Activated CD4-positive, CD25-positive, alpha-beta regulatory T cell treated with anti-CD3 and anti-CD28 coated beads, Interleukin-2, amount 50 U/mL, for 16 hours (primary cell): ENCODE data around the gene C5orf22.
"Not testable (repeated sequence)": the region's sequence is repeated elsewhere in the genome, so short reads cannot be mapped to it uniquely, and the experiment has no call there.

Experiments used
- DNase-seq: peaks from one replicate; pipeline ENCODE4 v3.0.0-alpha.2; 2020; ENCODE audit warnings: low read depth, low spot score

The C5orf22 gene

DNA sequence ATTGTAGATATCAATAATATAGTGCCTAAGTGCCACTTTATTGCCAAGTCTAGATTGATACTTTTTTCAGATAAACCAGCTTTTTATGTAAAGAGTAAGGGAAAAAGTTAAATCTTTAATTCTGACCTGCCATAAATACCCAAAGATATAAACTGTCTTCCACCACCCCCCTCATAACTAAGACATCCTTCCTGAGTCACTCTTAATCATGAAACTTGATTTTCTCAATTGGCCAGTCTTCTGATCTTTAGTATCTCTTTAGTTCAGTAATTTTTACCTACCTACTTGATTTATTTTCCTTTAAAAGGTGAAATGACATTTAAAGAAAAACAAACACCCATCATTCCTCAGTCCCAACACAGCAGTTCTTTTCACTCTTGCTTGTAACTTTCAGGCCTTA, 21.8 kb downstream of the C5orf22 start:
- DNase-seq = no peak

DNA sequence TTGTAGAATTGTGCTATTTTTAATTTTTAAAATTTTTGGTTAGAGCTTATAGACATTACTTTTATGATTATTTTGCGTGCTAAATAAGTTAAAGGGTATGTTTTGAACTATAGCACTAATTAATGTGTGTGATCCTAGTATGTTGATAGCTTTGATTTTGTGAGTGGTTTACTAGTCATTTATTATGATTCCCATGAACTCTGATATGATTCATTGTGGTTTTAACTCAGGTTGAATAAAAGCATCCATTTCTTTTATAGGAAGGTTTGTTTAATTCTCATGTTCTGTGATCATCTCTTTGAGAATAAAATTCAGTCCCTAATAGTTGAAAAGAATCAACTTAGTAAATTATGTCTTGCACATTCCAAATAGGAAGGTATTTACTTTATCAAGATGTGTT, 22.5 kb downstream of the C5orf22 start:
- no peak for DNase-seq

DNA sequence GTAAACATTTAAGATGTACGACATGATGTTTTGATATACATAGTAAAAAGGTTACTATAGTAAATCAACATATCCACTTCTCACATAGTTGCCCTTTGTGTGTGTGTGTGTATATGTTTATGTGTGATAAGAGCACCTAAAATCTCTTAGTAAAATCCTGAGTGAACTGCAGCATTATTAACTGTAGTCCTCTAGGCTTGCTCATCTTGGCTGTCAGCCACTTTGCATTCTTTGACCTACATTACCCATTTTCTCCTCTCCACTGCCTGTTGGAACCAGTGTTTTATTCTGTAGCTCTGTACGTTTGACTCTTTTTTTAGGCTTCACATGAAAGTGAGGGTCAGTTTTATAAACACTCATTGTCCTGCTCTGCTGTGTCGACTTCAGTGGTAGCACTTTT, 24.4 kb downstream of the C5orf22 start:
- DNase-seq = no peak

DNA sequence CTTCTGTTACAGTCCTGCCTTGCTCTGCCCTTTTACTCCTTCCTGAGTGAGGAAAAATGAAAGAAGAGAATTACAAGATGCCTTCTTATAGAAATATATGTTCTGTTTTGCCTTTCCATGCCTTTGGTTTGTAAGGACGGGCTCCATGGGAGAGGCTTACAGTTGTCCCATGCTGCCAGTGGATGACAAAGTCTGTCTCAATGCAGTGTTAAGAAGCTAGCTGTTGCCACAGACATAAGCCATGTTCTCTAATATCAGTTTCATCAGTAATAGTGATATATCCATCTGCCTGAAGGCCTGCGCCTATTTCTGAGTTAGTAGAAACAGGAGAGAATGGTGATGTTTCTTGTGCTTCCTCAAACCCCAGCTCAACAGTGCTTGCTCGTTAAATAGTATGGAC, 27.8 kb downstream of the C5orf22 start:
- no peak for DNase-seq

DNA sequence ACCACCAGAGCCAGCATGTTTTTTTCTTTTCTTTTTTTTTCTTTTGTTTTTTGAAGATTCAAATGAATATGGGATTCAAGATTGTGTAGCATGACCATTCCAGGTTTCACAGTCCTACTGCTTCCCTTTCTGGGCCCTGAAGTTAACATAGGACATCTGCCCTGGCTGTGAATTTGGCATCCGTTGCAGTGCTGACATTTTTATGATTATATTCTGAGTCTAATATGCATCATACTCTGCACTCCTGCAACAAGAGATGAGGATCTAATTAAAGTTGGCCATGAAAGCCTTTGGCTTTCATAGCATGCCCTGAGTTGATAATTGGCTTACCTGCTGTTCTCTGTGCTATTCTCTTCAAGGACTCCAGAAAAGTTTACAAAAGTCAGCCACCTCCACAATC, 29.8 kb downstream of the C5orf22 start:
- no peak for DNase-seq

DNA sequence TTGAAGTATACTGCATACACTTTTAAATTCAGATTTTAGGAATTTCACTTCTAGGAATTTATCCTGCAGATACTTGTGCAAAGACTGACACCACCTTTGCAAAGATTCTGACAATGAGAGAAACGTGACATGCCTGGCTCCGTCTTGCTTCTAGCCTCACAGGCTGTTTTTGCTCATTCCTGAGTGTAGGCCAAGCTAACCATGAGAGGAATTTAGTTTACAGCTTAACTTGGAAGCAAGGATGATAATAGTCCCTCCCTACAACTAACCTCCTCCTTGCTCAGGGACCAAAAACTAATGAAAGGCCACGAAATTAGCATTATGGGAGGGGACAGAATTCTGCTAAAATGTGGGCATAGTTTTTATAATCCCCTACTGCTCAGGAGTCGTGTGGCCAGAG, 31.1 kb downstream of the C5orf22 start:
- no peak for DNase-seq

DNA sequence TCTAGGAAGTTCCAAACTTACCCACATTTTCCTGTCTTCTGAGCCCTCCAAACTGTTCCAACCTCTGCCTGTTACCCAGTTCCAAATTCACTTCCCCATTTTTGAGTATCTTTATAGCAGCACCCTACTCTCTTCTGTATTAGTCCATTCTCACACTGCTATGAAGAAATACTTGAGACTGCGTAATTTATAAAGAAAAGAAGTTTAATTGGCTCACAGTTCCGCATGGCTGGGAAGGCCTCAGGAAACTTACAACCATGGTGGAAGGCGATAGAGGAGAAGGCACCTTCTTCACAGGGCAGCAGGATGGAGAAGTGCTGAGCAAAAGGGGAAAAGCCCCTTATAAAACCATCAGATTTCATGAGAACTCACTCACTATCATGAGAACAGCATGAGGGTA, 34.3 kb downstream of the C5orf22 start:
- not testable (repeated sequence) for DNase-seq

DNA sequence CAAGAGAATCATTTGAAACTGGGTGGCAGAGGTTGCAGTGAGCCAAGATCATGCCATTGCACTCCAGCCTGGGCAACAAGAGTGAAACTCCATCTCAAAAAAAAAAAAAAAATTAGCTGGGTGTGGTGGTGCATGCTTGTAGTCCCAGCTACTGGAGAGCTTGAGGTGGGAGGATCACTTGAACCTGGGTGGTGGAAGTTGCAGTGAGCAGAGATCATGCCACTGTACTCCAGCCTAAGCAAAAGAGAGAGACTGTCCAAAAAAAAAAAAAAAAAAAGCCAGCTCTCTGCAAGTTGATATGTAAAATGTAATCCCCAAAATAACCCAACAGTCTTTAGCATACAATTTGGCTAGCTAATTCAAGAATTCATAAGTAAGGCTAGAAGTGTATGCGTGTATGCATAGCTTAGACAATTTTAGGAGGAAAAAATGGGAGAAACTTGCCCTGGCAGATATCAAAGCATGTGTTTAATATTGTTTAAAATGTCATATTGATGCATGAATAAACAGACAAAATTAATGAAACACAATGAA, 36.3 kb downstream of the C5orf22 start:
- DNase-seq = no peak

DNA sequence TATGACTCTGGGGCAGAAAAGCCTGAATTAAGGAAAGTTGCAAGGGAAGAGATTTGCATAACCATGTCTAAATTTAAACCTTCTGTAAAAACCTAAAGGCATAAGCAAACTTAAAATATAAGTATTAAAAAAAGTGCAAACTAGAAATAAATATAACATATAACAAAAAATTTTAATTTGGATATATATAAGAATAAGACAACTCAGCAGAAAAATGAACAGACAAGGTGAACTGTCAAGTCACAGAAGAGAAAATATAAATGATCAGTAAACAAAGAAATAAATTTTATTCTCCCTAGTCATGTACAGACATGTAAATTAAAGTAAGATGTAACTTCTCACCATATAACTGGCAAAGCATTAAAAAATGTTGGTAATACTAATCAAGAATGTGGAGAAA, 37.0 kb downstream of the C5orf22 start:
- no peak for DNase-seq

DNA sequence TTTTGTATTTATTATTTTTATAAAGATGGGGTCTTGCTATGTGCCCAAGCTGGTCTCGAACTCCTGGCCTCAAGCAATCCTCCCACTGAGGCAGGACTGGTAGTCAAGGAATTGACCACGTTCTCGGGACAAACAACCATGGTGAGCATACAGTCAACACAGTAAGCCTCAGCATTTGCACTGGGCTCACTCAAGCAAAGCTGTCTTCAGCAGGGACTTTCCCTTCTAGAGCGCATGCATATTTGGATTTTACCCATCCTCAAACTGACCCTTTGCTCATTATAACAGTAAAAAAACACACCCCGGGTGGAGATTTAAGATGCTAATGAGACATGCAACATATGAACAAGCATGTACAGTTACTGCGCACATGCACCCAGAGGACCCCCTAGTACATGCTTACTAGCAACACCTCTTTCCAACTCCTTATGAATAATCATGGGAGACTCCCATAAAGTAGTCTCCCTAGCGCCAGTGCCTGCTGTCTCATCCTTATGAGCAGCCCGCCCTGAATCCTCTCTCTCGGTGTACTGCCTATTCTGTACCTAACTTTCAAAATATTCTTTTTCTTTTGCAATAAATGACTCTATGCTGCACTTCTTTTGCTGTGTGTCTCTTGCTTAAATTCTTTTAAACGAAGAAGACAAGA, 41.5 kb downstream of the C5orf22 start:
- DNase-seq = no peak

DNA sequence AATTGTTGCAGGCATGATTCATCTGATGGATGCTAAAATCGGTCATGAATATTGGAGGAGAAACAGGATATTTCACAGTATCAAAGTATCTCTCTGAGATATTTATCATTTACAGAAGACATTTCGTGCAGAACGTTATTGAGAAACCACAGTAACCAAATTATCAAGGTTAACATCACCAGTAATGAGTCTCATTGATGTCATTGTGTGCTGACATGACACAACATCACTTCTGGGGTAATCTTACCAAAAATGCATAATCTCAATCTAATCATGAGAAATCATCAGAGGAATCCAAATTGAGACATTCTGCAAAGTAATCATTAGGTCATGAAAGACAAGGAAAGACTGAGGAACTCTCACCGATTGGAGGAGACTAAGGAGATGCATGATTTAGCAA, 42.7 kb downstream of the C5orf22 start:
- no peak for DNase-seq

DNA sequence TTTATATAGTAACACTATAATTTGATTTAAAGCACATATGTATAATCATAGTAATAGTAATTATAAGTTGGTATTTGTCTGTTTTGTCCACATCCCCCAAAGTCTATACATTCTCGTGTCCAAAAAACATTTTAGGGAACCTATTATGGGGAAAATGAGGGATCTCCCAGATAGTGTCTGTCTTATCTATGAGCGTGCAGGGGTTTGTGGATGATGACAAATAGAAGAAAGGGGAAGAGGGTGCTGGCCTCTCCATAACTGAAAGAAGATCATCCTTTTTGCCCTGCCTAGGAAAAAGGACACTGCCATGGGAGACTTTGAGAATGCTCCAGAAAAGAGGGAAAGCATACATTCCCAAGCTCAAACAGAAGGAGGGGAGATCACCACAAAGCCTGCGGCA, 45.3 kb downstream of the C5orf22 start:
- no peak for DNase-seq

DNA sequence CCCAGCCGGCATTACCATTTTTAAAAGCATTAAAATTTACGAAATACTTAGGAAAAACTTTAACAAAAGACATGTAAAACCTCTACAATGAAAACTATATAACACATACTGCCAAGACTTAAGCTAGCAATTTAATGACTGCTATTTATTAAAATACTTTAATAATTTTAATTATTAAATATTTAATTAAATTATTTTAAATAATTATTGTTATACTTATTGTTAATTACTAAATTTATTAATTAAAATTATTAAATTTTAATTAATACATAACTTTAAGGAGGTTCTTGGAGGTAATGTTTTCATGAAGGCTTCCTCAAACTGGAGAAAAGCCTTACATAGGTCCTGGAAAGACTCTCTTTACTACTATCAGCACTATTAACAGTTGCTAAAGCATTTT, 47.5 kb downstream of the C5orf22 start:
- no peak for DNase-seq

DNA sequence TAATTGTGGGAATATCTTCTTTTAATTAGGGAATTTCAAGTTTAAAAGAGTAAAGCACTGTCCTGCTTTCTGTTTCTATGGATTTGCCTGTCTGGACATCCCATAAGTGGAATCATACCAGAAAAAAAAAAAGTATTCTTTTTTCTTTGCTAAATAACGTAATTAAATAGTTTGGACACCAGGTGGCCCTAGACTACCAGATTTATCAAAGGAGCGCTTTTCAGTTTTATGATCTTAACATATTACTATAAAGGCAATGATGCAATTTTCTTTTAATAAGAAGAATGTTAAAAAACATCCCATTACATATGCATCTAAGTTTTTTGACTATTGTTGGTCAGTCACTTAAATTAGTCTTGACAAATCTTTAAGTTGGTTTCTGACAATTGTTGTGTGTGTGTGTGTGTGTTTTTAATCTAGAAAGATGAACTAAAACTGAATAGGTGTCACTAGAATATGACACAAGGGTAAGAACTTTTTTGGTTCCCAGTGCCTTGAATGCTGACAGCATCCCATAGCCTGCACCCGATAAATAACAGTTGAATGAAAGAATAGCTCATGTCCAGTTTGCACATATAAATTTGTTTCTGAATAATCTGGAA, 49.5 kb downstream of the C5orf22 start:
- DNase-seq = no peak

DNA sequence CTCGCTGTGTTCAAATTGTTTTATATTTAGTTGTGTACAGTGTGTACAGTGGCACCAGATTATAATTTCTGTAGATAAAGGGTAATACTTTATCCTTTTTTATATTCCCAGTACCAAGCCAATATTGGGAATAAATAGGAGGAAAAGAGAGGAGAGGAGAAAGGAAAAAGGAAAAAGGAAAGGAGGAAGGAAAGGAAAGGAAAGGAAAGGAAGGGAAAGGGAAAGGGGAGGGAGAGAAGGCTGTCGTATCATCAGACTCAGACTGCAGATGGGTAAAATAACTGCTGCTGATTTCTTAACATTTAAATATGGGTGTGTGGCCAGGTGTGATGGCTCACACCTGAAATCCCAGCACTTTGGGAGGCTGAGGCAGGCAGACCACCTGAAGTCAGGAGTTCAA, 51.0 kb downstream of the C5orf22 start:
- no peak for DNase-seq

DNA sequence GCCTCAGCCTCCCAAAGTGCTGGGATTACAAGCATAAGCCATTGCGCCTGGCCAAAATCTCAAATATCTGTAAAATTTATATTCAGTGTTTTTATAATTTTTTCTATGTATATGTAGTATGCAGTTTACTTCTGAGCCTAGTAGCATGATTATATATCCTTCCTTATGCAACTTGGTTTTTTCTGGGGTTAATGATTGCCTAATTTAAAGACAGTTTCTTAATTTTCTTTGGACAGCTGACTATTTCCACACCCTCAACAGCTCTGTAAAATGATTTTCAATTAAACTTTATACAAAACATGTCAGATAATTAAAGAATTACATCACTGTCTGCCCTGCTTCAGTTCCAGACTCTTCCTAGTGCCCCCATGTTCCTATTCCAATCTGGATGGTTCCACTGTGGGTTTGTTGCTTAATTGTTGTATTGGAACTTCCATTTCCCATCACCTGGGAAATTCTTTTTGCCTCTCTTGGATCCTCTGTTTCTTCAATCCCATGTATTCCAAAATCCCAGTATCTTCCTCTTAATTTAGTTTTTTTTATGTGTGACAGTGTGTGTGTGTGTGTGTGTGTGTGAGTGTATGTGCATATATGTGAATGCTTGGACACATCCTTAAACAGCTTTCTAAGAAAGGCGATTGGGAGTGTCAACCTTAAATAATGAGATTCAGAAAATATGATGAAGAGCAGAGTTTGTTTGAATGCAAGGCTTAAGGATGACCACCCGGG, 53.2 kb downstream of the C5orf22 start:
- DNase-seq = no peak

DNA sequence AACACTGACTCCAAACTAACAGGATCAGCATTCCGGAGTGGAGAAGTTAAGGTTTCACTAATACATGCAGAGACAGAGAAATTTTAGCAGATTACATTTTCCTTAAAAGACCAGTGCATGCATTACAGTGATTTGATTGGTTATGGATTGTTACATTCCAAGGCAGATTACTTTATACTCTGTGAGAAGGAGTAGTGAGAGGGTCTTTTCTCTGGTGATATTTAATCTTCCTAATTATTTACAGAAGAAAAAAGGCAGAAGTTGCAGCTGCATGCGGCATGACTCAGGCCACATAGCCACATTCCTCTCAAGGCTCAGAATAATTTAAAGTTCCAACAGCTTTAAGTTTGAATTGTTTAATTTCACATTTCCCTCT, 53.8 kb downstream of the C5orf22 start:
- DNase-seq = no peak

DNA sequence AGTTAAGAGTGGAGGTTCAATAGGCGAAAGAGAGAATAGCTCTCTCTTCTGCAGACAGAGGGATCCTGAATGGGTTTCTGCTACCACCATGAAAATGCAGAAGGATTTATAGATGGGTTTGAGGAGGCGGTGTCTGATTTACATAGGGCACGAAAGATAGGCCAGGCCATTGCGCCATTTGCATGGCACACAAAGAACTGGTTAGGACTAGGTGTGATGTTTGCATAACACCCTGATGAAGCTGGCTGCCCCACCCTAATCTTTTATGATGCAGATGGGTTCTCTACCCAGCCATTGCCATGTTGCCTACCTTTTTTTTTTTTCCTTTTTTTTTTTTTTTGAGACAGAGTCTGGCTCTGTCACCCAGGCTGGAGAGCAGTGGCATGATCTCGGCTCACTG, 55.4 kb downstream of the C5orf22 start:
- no peak for DNase-seq

DNA sequence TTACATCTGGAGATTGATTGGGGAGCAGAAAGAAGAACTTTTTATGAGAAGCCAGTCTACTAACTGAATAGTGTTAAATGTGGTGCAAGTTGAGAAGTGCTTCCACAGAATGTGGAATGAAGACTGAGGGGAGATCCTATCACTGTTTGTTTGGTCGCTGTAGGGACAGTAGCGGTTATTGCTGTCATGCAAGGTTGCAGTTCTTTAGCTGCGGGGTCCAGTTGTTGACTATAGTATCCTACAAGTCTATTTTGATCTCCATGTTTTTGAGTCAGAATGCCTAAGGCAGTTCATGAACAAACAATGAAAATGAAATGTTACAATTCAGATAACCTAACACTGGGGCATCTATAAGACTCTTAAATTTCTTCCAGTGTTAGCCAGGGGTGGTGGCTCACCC, 61.6 kb downstream of the C5orf22 start:
- no peak for DNase-seq

DNA sequence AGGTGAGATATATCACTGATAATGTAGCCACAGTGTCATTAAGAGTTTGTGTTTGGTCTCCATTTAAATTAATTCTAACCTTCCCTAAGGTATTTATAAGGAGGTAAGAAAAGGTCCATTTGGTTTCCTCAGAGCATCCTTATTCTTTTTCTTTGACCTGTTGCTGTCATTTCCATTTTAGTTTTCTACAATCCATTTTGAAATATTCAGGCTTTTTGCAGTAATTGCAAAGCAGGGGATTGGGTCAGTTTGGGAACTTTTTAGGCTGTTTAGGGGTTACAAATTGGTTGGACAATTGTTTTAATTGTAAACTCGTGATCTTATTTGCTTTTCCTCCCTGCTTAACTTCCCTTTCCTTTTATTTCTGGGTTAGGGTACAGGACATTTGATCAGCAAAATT, 64.3 kb downstream of the C5orf22 start:
- DNase-seq = no peak

DNA sequence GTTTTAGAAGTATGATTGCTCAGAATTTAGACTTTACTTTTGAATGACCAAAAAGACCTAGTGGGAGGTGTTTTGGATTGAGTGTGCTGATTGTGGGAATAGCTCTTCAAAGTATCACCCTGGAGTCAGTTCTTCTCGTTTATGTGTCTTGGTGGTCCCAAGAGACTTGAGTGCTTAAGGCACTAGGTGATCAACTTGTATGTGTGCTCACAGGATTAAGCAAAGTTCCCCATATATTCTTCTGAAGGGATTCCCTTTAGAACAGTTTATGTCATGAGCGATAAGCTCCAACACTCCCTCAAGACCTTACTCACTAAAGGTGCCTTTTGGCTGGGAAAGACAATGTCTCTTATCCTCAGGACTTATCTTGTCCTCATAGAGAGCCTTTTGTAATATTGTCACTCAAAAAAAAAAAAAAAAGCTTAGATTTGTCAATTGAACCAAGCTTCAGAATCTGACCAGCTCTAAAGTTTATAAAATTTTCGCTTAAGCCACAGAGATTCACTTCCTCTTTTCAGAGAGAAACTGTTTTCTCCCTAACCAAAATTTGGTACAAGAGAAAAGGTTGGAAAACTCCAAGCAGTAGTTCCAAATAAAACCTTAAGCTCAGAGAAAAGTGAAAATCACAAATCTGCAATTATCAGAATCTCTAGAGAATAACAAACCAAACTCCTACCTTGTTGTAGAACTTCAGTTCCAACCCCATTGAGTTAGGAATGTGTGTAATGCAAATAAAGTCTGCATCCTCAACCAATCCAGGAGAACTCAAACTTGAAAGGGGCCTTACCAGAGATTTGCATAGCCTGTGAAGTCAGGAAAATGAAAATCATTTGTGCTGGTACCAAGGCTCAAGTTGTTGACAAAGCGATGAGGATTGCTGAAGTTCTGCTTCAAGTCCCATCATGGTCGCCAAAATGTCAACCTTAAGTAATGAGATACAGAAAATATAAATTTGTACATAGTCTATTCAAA, 66.8 kb downstream of the C5orf22 start:
- no peak for DNase-seq

DNA sequence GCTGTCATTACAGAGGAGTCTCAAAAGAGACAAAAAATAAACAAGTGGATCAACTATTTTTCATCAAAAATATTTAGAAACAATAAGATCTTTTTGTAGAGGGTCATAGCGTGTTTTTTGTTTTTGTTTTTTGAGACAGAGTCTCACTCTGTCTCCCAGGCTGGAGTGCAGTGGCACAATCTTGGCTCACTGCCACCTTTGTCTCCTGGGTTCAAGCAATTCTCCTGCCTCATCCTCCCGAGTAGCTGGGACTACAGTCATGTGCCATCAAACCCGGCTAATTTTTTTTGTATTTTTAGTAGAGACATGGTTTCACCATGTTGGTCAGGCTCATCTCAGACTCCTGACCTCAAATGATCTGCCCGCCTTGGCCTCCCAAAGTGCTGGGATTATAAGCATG, 70.2 kb downstream of the C5orf22 start:
- DNase-seq = not testable (repeated sequence)
